SK-N-SH (cell line): Measurements from ENCODE around the gene ELMOD1. TPM values are rescaled to one million over a fixed set of nuclear protein-coding genes. Genes with fewer than 3 reads are reported as not detected.

Experiments
- CTCF ChIA-PET: fragments of 300-600, 350-600 bp; formaldehyde crosslinking; extraction: SDS; loops from one replicate; lab custom pipeline; 2021; lab: Yijun Ruan, JAX
- POLR2A ChIA-PET: fragments of 350-600 bp; sonication (Branson Sonifier 250); formaldehyde crosslinking; extraction: SDS; loops from one replicate; lab custom pipeline; 2020; ENCODE audit warnings: antibody characterized with exemption, inconsistent platforms; lab: Yijun Ruan, JAX
- DNase-seq: peaks from one replicate; pipeline ENCODE4 v3.0.0; 2012
- H2AFZ ChIP-seq: fragments of 200-600 bp; sonication (generic); 2 replicates; pipeline ENCODE4 v1.8.1; 2016; ENCODE audit warnings: antibody characterized with exemption, mild to moderate bottlenecking, low read depth
- H3F3A ChIP-seq: fragments of 200-600 bp; sonication (generic); replicated peaks from 2 replicates; pipeline ENCODE3; 2016; ENCODE audit warnings: antibody characterized with exemption, mild to moderate bottlenecking; ENCODE audit not compliant: insufficient read depth
- H3K27ac ChIP-seq, 2 experiments: fragments of 200-500 bp in 1 of 2; fragments of 200-600 bp in 1 of 2; sonication (Bioruptor generic) in 1 of 2; sonication (generic), shearing (Covaris generic) in 1 of 2; 2 replicates each; pipeline versions ENCODE4 v1.5.1 to v1.6.1; 2014 to 2016; ENCODE audit warnings: low read depth in 2 of 2, inconsistent platforms in 1 of 2, low read length in 1 of 2, mild to moderate bottlenecking in 1 of 2, mixed read lengths in 1 of 2
- H3K27me3 ChIP-seq: fragments of 200-600 bp; sonication (generic), shearing (Covaris generic); 2 replicates; pipeline ENCODE4 v1.6.1; 2016; ENCODE audit warnings: mixed run types; ENCODE audit not compliant: insufficient read depth
- H3K36me3 ChIP-seq, 2 experiments: fragments of 200-500 bp in 1 of 2; fragments of 200-600 bp in 1 of 2; sonication (Bioruptor generic) in 1 of 2; sonication (generic) in 1 of 2; replicated peaks in 1 of 2; 2 replicates each; pipeline versions ENCODE3 to v1.5.1; 2014 to 2016; ENCODE audit warnings: low read length in 1 of 2, mild to moderate bottlenecking in 1 of 2; ENCODE audit not compliant: insufficient read depth in 2 of 2, control insufficient read depth in 1 of 2
- H3K4me1 ChIP-seq, 2 experiments: fragments of 200-500 bp in 1 of 2; fragments of 200-600 bp in 1 of 2; sonication (Bioruptor generic) in 1 of 2; sonication (generic), shearing (Covaris generic) in 1 of 2; 2 replicates each; pipeline versions ENCODE4 v1.5.1 to v1.6.1; 2014 to 2016; ENCODE audit warnings: low read depth in 1 of 2, low read length in 1 of 2, mixed run types in 1 of 2; ENCODE audit not compliant: insufficient read depth in 2 of 2, control insufficient read depth in 1 of 2
- H3K4me2 ChIP-seq: fragments of 200-600 bp; sonication (generic), shearing (Covaris generic); 2 replicates; pipeline ENCODE4 v1.6.1; 2017; ENCODE audit warnings: mixed run types
- H3K4me3 ChIP-seq, 2 experiments: fragments of 200-500 bp in 1 of 2; fragments of 200-600 bp in 1 of 2; sonication (Bioruptor generic) in 1 of 2; sonication (generic), shearing (Covaris generic) in 1 of 2; 2 replicates each; pipeline versions ENCODE4 v1.5.1 to v1.8.1; 2014 to 2016; ENCODE audit warnings: low read depth in 2 of 2, inconsistent platforms in 1 of 2, low read length in 1 of 2, mild to moderate bottlenecking in 1 of 2, mixed read lengths in 1 of 2, moderate library complexity in 1 of 2
- H3K79me2 ChIP-seq: fragments of 200-600 bp; sonication (generic); 2 replicates; pipeline ENCODE4 v1.8.1; 2017; ENCODE audit warnings: mild to moderate bottlenecking; ENCODE audit not compliant: insufficient read depth
- H3K9ac ChIP-seq: fragments of 200-600 bp; sonication (generic); 2 replicates; pipeline ENCODE4 v1.6.1; 2017; ENCODE audit warnings: mixed run types
- H3K9me2 ChIP-seq: fragments of 200-600 bp; sonication (generic); 2 replicates; pipeline ENCODE4 v1.6.1; 2017; ENCODE audit warnings: mixed run types
- H3K9me3 ChIP-seq: fragments of 200-600 bp; sonication (generic); 2 replicates; pipeline ENCODE4 v1.6.1; 2017; ENCODE audit warnings: mixed run types, mild to moderate bottlenecking, moderate library complexity
- H4K20me1 ChIP-seq: fragments of 200-600 bp; sonication (generic); 2 replicates; pipeline ENCODE4 v1.6.1; 2017; ENCODE audit warnings: mild to moderate bottlenecking, mixed run types; ENCODE audit not compliant: insufficient read depth
- CHD2 ChIP-seq: fragments of 150-350 bp; IDR thresholded peaks from 2 replicates; pipeline ENCODE4 v1.6.1; 2018; ENCODE audit warnings: low read length; ENCODE audit not compliant: partially characterized antibody
- ELF1 ChIP-seq: IDR thresholded peaks from 2 replicates; pipeline ENCODE4 v1.4.0; 2012
- EP300 ChIP-seq, 2 experiments: IDR thresholded peaks; 2 replicates each; pipeline versions ENCODE4 v1.4.0 to v1.6.1; 2012; ENCODE audit warnings: borderline replicate concordance in 1 of 2, low read depth in 1 of 2, low read length in 1 of 2
- EZH2phosphoT487 ChIP-seq: fragments of 200-600 bp; sonication (generic); IDR thresholded peaks from 2 replicates; pipeline ENCODE4 v1.6.1; 2017; ENCODE audit warnings: low read depth, mixed run types, mild to moderate bottlenecking, antibody characterized with exemption, moderate library complexity, borderline replicate concordance
- FOSL2 ChIP-seq: IDR thresholded peaks from 2 replicates; pipeline ENCODE4 v1.4.0; 2012; ENCODE audit warnings: low read depth, mild to moderate bottlenecking, moderate library complexity, borderline replicate concordance
- FOXJ3 ChIP-seq: sonication (generic); formaldehyde crosslinking; IDR thresholded peaks from 2 replicates; pipeline ENCODE4 v1.5.1; 2020; ENCODE audit warnings: mild to moderate bottlenecking, missing genetic modification reagents
- FOXM1 ChIP-seq: IDR thresholded peaks from 2 replicates; pipeline ENCODE4 v1.4.0; 2012; ENCODE audit warnings: low read depth, mild to moderate bottlenecking
- IRF3 ChIP-seq: fragments of 150-350 bp; IDR thresholded peaks from 2 replicates; pipeline ENCODE4 v1.6.1; 2016; ENCODE audit warnings: mild to moderate bottlenecking, low read depth, low read length
- JUND ChIP-seq: IDR thresholded peaks from 2 replicates; pipeline ENCODE4 v1.4.0; 2012
- MEF2A ChIP-seq: IDR thresholded peaks from 2 replicates; pipeline ENCODE4 v1.4.0; 2012; ENCODE audit warnings: low read depth, borderline replicate concordance
- NRF1 ChIP-seq: IDR thresholded peaks from 2 replicates; pipeline ENCODE4 v1.6.1; 2012; ENCODE audit warnings: low read depth, mild to moderate bottlenecking, low read length
- PBX3 ChIP-seq: IDR thresholded peaks from 2 replicates; pipeline ENCODE4; 2012
- POLR2AphosphoS5 ChIP-seq: IDR thresholded peaks from 2 replicates; pipeline ENCODE4 v1.6.1; 2012; ENCODE audit warnings: low read depth, low read length
- RAD21 ChIP-seq: IDR thresholded peaks from 2 replicates; pipeline ENCODE4 v1.6.1; 2012; ENCODE audit warnings: mild to moderate bottlenecking, low read length
- REST ChIP-seq: IDR thresholded peaks from 2 replicates; pipeline ENCODE4 v1.6.1; 2012; ENCODE audit warnings: mild to moderate bottlenecking, low read depth, low read length, moderate library complexity
- RFX5 ChIP-seq: IDR thresholded peaks from 2 replicates; pipeline ENCODE4 v1.6.1; 2012; ENCODE audit warnings: mild to moderate bottlenecking, improper control_type of control experiment, low read length
- SIN3A ChIP-seq: IDR thresholded peaks from 2 replicates; pipeline ENCODE4 v1.6.1; 2012; ENCODE audit warnings: low read depth, mild to moderate bottlenecking, low read length, moderate library complexity, borderline replicate concordance
- SMC3 ChIP-seq: IDR thresholded peaks from 2 replicates; pipeline ENCODE4 v1.6.1; 2012; ENCODE audit warnings: low read depth, low read length, improper control_type of control experiment
- TCF12 ChIP-seq: IDR thresholded peaks from 2 replicates; pipeline ENCODE4 v1.4.0; 2012
- TEAD4 ChIP-seq: IDR thresholded peaks from 2 replicates; pipeline ENCODE4 v1.4.0; 2012; ENCODE audit warnings: mild to moderate bottlenecking, borderline replicate concordance; ENCODE audit not compliant: insufficient read depth
- YY1 ChIP-seq: IDR thresholded peaks from 2 replicates; pipeline ENCODE4 v1.4.0; 2012; ENCODE audit warnings: low read depth, mild to moderate bottlenecking
- WGBS: methylation state at CpG from one replicate; pipeline ENCODE4 v1.1.6; 2017; ENCODE audit warnings: low lambda C conversion rate; 5-methylcytosine and 5-hydroxymethylcytosine counted together
- polyA plus RNA-seq, 3 experiments: library from polyadenylated mRNA; depleted of rRNA; stranded (reverse); fragments of >200 nt; gene quantifications; 2 replicates each; pipeline ENCODE4 v1.2.3, GENCODE V29; 2012
- TF ChIP-seq, protein P1 (sequence below): IDR thresholded peaks from 2 replicates; pipeline ENCODE4 v1.4.0; 2012; ENCODE audit warnings: low read depth, borderline replicate concordance
- TF ChIP-seq, protein P2 (sequence below): IDR thresholded peaks from 2 replicates; pipeline ENCODE4 v1.4.0; 2012; ENCODE audit warnings: low read depth, borderline replicate concordance

ELMOD1 gene
- polyA plus RNA-seq, 1 of the 3 experiments (the other 2 are of a cell fraction): not detected

GRCh38 chr11:107567739-107568335 lies 23.1 kb upstream of the ELMOD1 start:
- peak overlapping the region; percentile 52; the same call in 1 of the 2 replicates for H3K4me2 ChIP-seq
- DNase-seq: peak; percentile 26
- no peaks in the 10 kb centered on the region for H3K36me3 ChIP-seq
- H3K4me3 ChIP-seq: peak overlapping the region; percentile 21 to 29; a peak in 3 of 4 replicates
- H3K9me2 ChIP-seq: no peaks in the 10 kb centered on the region
- WGBS: 13% methylated on average over 5 of the region's 5 CpGs
- peaks cover 31 to 39% of the 10 kb centered on the region in 2 experiments for H3K4me1 ChIP-seq
- no peaks in the 10 kb centered on the region for H4K20me1 ChIP-seq
- peak overlapping the region; percentile 58; the same call in 1 of the 2 replicates for H2AFZ ChIP-seq
- CTCF ChIA-PET: interaction anchor here (0.8 to 8.6 kb wide), 8 partner anchors 8 to 122 kb away, joined by 3 to 110 read pairs (median 6); no protein-coding TSS in a partner anchor
- H3F3A ChIP-seq: peaks cover 24% of the 10 kb centered on the region
- H3K27ac ChIP-seq: peak overlapping the region; percentile 48 to 52; a peak in 3 of 4 replicates
- no peak overlapping the region for H3K9ac ChIP-seq
- peaks cover 12% of the 10 kb centered on the region; the same call in 1 of the 2 replicates for H3K79me2 ChIP-seq
- POLR2A ChIA-PET: no interaction called here
- no peaks in the 10 kb centered on the region for H3K27me3 ChIP-seq
- no peaks in the 10 kb centered on the region for H3K9me3 ChIP-seq
- no peak for TF ChIP-seq FOXJ3
- no peak for TF ChIP-seq FOSL2
- TF ChIP-seq REST: no peak
- TF ChIP-seq, protein P1, sequence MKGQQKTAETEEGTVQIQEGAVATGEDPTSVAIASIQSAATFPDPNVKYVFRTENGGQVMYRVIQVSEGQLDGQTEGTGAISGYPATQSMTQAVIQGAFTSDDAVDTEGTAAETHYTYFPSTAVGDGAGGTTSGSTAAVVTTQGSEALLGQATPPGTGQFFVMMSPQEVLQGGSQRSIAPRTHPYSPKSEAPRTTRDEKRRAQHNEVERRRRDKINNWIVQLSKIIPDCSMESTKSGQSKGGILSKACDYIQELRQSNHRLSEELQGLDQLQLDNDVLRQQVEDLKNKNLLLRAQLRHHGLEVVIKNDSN: no peak
- TF ChIP-seq SMC3: no peak
- TF ChIP-seq NRF1: no peak
- no peak for TF ChIP-seq RAD21
- 0 out of 2 replicates have a peak, but pooled peaks have one; percentile 8 for TF ChIP-seq JUND
- TF ChIP-seq IRF3: no peak
- no peak for TF ChIP-seq YY1
- no peak for TF ChIP-seq PBX3
- TF ChIP-seq, protein P2, sequence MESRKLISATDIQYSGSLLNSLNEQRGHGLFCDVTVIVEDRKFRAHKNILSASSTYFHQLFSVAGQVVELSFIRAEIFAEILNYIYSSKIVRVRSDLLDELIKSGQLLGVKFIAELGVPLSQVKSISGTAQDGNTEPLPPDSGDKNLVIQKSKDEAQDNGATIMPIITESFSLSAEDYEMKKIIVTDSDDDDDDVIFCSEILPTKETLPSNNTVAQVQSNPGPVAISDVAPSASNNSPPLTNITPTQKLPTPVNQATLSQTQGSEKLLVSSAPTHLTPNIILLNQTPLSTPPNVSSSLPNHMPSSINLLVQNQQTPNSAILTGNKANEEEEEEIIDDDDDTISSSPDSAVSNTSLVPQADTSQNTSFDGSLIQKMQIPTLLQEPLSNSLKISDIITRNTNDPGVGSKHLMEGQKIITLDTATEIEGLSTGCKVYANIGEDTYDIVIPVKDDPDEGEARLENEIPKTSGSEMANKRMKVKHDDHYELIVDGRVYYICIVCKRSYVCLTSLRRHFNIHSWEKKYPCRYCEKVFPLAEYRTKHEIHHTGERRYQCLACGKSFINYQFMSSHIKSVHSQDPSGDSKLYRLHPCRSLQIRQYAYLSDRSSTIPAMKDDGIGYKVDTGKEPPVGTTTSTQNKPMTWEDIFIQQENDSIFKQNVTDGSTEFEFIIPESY: no peak
- peak in 1 of 2 experiments; percentile 47; a peak in 2 of 4 replicates for TF ChIP-seq EP300 (IDR thresholded peaks at IDR 0.05; ENCODE audit: borderline replicate concordance in 1 of 2, low read depth in 1 of 2, low read length in 1 of 2)
- TF ChIP-seq TEAD4: 0 out of 2 replicates have a peak, but pooled peaks have one; percentile 26
- peak; percentile 30; the same call in 1 of the 2 replicates for TF ChIP-seq MEF2A
- no peak for TF ChIP-seq RFX5
- TF ChIP-seq EZH2phosphoT487: no peak
- TF ChIP-seq SIN3A: no peak
- no peak for TF ChIP-seq ELF1
- no peak for TF ChIP-seq POLR2AphosphoS5
- peak; percentile 21; the same call in 1 of the 2 replicates for TF ChIP-seq TCF12
- no peak for TF ChIP-seq FOXM1
- TF ChIP-seq CHD2: peak; percentile 55
